Measurements from ENCODE around the gene XXYLT1. TPM values are rescaled to one million over a fixed set of nuclear protein-coding genes. Genes with fewer than 3 reads are reported as not detected.

XXYLT1 gene
- total RNA-seq, 2 donors from 2014 or later: 1.3 to 4.2 TPM

GRCh38 chr3:195176776-195177175 lies 94.2 kb downstream of the XXYLT1 start:
- Histone ChIP-seq H3K4me1 (no peaks in the 10 kb centered on the region), H3K27ac (no peak overlapping the region), H3K9me3 (no peaks in the 10 kb centered on the region), H3K36me3 (replicated peaks in 1 of 2; ENCODE audit: insufficient read depth in 1 of 2, low read depth in 2 of 2) (no peaks in the 10 kb centered on the region), H3K4me3 (no peak overlapping the region), H3K27me3 (no peaks in the 10 kb centered on the region)
- intact Hi-C loops (cut with DNase I): no loop called here
- ATAC-seq: no peak
- TF ChIP-seq CTCF (IDR thresholded peaks at IDR 0.05) (no peak), POLR2A (IDR thresholded peaks at IDR 0.05) (no peak)
- no peak for DNase-seq
- 92 to 96% methylated on average over 9 to 11 of the region's 12 CpGs for WGBS, 2 donors

GRCh38 chr3:195175476-195176337 lies 95.3 kb downstream of the XXYLT1 start:
- Histone ChIP-seq H3K27me3 (no peaks in the 10 kb centered on the region), H3K36me3 (replicated peaks in 1 of 2; ENCODE audit: insufficient read depth in 1 of 2, low read depth in 2 of 2) (no peaks in the 10 kb centered on the region), H3K4me3 (no peak overlapping the region), H3K4me1 (no peaks in the 10 kb centered on the region), H3K27ac (no peak overlapping the region), H3K9me3 (no peaks in the 10 kb centered on the region)
- TF ChIP-seq POLR2A (IDR thresholded peaks at IDR 0.05) (no peak), CTCF (IDR thresholded peaks at IDR 0.05) (no peak)
- DNase-seq: no peak
- ATAC-seq: no peak
- 93 to 96% methylated on average over 11 to 13 of the region's 13 CpGs for WGBS, 2 donors
- intact Hi-C loops (cut with DNase I): no loop called here

GRCh38 chr3:195175076-195175475 lies 95.9 kb downstream of the XXYLT1 start:
- intact Hi-C loops (cut with DNase I): no loop called here
- TF ChIP-seq POLR2A (IDR thresholded peaks at IDR 0.05): no peak
- no peak for TF ChIP-seq CTCF (IDR thresholded peaks at IDR 0.05)
- Histone ChIP-seq H3K27ac (no peak overlapping the region), H3K4me3 (no peak overlapping the region), H3K4me1 (no peaks in the 10 kb centered on the region), H3K36me3 (replicated peaks in 1 of 2; ENCODE audit: insufficient read depth in 1 of 2, low read depth in 2 of 2) (no peaks in the 10 kb centered on the region), H3K9me3 (no peaks in the 10 kb centered on the region), H3K27me3 (no peaks in the 10 kb centered on the region)
- WGBS, 2 donors: 93% methylated on average over 11 of the region's 11 CpGs
- DNase-seq: no peak
- ATAC-seq: no peak

- no peak for TF ChIP-seq POLR2A (IDR thresholded peaks at IDR 0.05)
- no peak for TF ChIP-seq CTCF (IDR thresholded peaks at IDR 0.05)
- Histone ChIP-seq H3K9me3 (no peaks in the 10 kb centered on the region), H3K4me3 (no peak overlapping the region), H3K4me1 (no peaks in the 10 kb centered on the region), H3K36me3 (replicated peaks in 1 of 2; ENCODE audit: insufficient read depth in 1 of 2, low read depth in 2 of 2) (no peaks in the 10 kb centered on the region), H3K27me3 (no peaks in the 10 kb centered on the region), H3K27ac (no peak overlapping the region)
- intact Hi-C loops (cut with DNase I): no loop called here
- DNase-seq: no peak
- no peak for ATAC-seq
- 85 to 86% methylated on average over 9 of the region's 9 CpGs for WGBS, 2 donors
Measured at GRCh38 chr3:195173657-195174056, 97.3 kb downstream of the XXYLT1 start.

GRCh38 chr3:195172896-195173295 lies 98.1 kb downstream of the XXYLT1 start:
- no peak overlapping the region for H3K27ac ChIP-seq
- H3K4me1 ChIP-seq: no peaks in the 10 kb centered on the region
- H3K36me3 ChIP-seq (replicated peaks in 1 of 2; ENCODE audit: insufficient read depth in 1 of 2, low read depth in 2 of 2): no peaks in the 10 kb centered on the region
- no peak for ATAC-seq
- no peak for DNase-seq
- 74 to 77% methylated on average over 7 of the region's 7 CpGs for WGBS, 2 donors
- no peak overlapping the region for H3K4me3 ChIP-seq
- intact Hi-C loops (cut with DNase I): no loop called here
- no peaks in the 10 kb centered on the region for H3K27me3 ChIP-seq
- no peak for TF ChIP-seq POLR2A (IDR thresholded peaks at IDR 0.05)
- no peak for TF ChIP-seq CTCF (IDR thresholded peaks at IDR 0.05)
- H3K9me3 ChIP-seq: no peaks in the 10 kb centered on the region
